Stimulated activated CD8-positive, alpha-beta memory T cell treated with anti-CD3 and anti-CD28 coated beads, Interleukin-15, amount 100 ng/mL, for 1 hour (primary cell): Measurements from ENCODE around the gene KLHL13.
"Not testable (repeated sequence)": the region's sequence is repeated elsewhere in the genome, so short reads cannot be mapped to it uniquely, and the experiment has no call there.

ENCODE experiments used
- DNase-seq: peaks from one replicate; pipeline ENCODE4 v3.0.0-alpha.2; 2020; ENCODE audit warnings: low read depth

The KLHL13 gene

GRCh38 chrX:117990438-117990837, 126.2 kb downstream of the KLHL13 start:
- DNase-seq = no peak

GRCh38 chrX:117989512-117989911, 127.1 kb downstream of the KLHL13 start:
- no peak for DNase-seq

GRCh38 chrX:117987373-117987772, 129.2 kb downstream of the KLHL13 start:
- no peak for DNase-seq

- no peak for DNase-seq
Observed at GRCh38 chrX:117985241-117985640, 131.4 kb downstream of the KLHL13 start.

- DNase-seq = no peak
Observed at GRCh38 chrX:117982694-117983392, 133.8 kb downstream of the KLHL13 start.

GRCh38 chrX:117978402-117978801, 138.2 kb downstream of the KLHL13 start:
- DNase-seq = no peak

- DNase-seq = no peak
Observed at GRCh38 chrX:117977526-117977925, 139.1 kb downstream of the KLHL13 start.

- no peak for DNase-seq
Observed at GRCh38 chrX:117973110-117973807, 143.4 kb downstream of the KLHL13 start.

GRCh38 chrX:117972711-117973109, 143.9 kb downstream of the KLHL13 start:
- DNase-seq = no peak

GRCh38 chrX:117969782-117970181, 146.8 kb downstream of the KLHL13 start:
- no peak for DNase-seq

- DNase-seq = no peak
Observed at GRCh38 chrX:117969328-117969727, 147.3 kb downstream of the KLHL13 start.

- DNase-seq = no peak
Observed at GRCh38 chrX:117959045-117959444, 157.6 kb downstream of the KLHL13 start.

- DNase-seq = no peak
Observed at GRCh38 chrX:117957128-117957527, 159.5 kb downstream of the KLHL13 start.

GRCh38 chrX:117939296-117939695, 177.3 kb downstream of the KLHL13 start:
- not testable (repeated sequence) for DNase-seq

GRCh38 chrX:117936118-117936517, 180.5 kb downstream of the KLHL13 start:
- no peak for DNase-seq

- not testable (repeated sequence) for DNase-seq
Observed at GRCh38 chrX:117930116-117930515, 186.5 kb downstream of the KLHL13 start.

- no peak for DNase-seq
Observed at GRCh38 chrX:117919755-117920154, 196.9 kb downstream of the KLHL13 start.

GRCh38 chrX:117910216-117910615, 206.4 kb downstream of the KLHL13 start:
- no peak for DNase-seq

GRCh38 chrX:117898226-117898625, 218.4 kb downstream of the KLHL13 start:
- DNase-seq = no peak

- no peak for DNase-seq
Observed at GRCh38 chrX:117895418-117895817, 221.2 kb downstream of the KLHL13 start.

GRCh38 chrX:117892469-117892868, 224.1 kb downstream of the KLHL13 start:
- DNase-seq = no peak

- no peak for DNase-seq
Observed at GRCh38 chrX:117871796-117872195, 244.8 kb downstream of the KLHL13 start.

- DNase-seq = no peak
Observed at GRCh38 chrX:117860517-117860916, 256.1 kb downstream of the KLHL13 start.

GRCh38 chrX:117854806-117855205, 261.8 kb downstream of the KLHL13 start:
- DNase-seq = no peak
